Endothelial cell of umbilical vein (primary cell): ENCODE results near the gene QPCT. TPM values are rescaled to one million over a fixed set of nuclear protein-coding genes. Genes with fewer than 3 reads are reported as not detected.

Experiments
- BruUV-seq: library from RNA; stranded (reverse); fragments of 400-500 nt; replicated peaks from 2 replicates; lab custom pipeline; 2021; lab: Mats Ljungman, UMichigan
- CTCF ChIA-PET: fragments of 300-600, 350-600 bp; sonication (Branson Sonifier 250); formaldehyde crosslinking; loops from one replicate; lab custom pipeline; 2021; ENCODE audit warnings: antibody characterized with exemption, inconsistent platforms; lab: Charles Lee
- POLR2A ChIA-PET: fragments of 300-600, 350-600 bp; sonication (Branson Sonifier 250); formaldehyde crosslinking; loops from one replicate; lab custom pipeline; 2021; ENCODE audit warnings: antibody characterized with exemption, inconsistent platforms; lab: Charles Lee
- DNase-seq: peaks from one replicate; pipeline ENCODE4 v3.0.0-alpha.2; 2011; ENCODE audit warnings: low read depth, low spot score
- FAIRE-seq: peaks from 2 replicates; lab custom pipeline; 2011; peaks lifted over from hg19 to GRCh38; lab: Jason Lieb, UNC
- H2AFZ ChIP-seq: 2 replicates; pipeline ENCODE4 v1.6.0; 2012; ENCODE audit warnings: low read depth, low read length, control low read depth, inconsistent platforms
- H3K27ac ChIP-seq: 2 replicates; pipeline ENCODE4 v1.5.1; 2011; ENCODE audit warnings: low read depth, mild to moderate bottlenecking, control low read depth, low read length, moderate library complexity; ENCODE audit not compliant: insufficient read depth
- H3K27me3 ChIP-seq, 2 experiments: 2 replicates each; pipeline versions ENCODE4 v1.6.0 to v1.6.1; 2011; ENCODE audit warnings: low read length in 2 of 2, mixed read lengths in 1 of 2; ENCODE audit not compliant: control insufficient read depth in 2 of 2, insufficient read depth in 2 of 2
- H3K36me3 ChIP-seq, 2 experiments: 2 replicates in 1 of 2; 3 replicates in 1 of 2; pipeline ENCODE4 v1.5.1; 2011; ENCODE audit warnings: low read length in 2 of 2, mild to moderate bottlenecking in 1 of 2, moderate library complexity in 1 of 2; ENCODE audit not compliant: control insufficient read depth in 2 of 2, insufficient read depth in 2 of 2; ENCODE audit errors: extremely low read depth in 1 of 2
- H3K4me1 ChIP-seq: 3 replicates; pipeline ENCODE4 v1.5.1; 2011; ENCODE audit warnings: mild to moderate bottlenecking, low read length; ENCODE audit not compliant: control insufficient read depth, insufficient read depth; ENCODE audit errors: extremely low read depth
- H3K4me2 ChIP-seq: 2 replicates; pipeline ENCODE4 v1.6.1; 2011; ENCODE audit warnings: low read length, control low read depth, mixed read lengths; ENCODE audit not compliant: insufficient read depth
- H3K4me3 ChIP-seq, 3 experiments: fragments of 200-600 bp in 1 of 3; sonication (generic), shearing (Covaris generic) in 1 of 3; replicated peaks in 1 of 3; 2 replicates each; pipeline ENCODE4 v1.5.1; 2011 to 2016; ENCODE audit warnings: control low read depth in 3 of 3, low read length in 3 of 3, mild to moderate bottlenecking in 2 of 3, inconsistent platforms in 1 of 3, low read depth in 1 of 3, moderate library complexity in 1 of 3; ENCODE audit not compliant: insufficient read depth in 1 of 3
- H3K79me2 ChIP-seq: 2 replicates; pipeline ENCODE4 v1.6.0; 2012; ENCODE audit warnings: low read length, inconsistent platforms; ENCODE audit not compliant: control insufficient read depth, insufficient read depth
- H3K9ac ChIP-seq: replicated peaks from 2 replicates; pipeline ENCODE3; 2011; ENCODE audit warnings: low read length, control low read depth; ENCODE audit not compliant: insufficient read depth; ENCODE audit errors: extremely low read depth
- H3K9me1 ChIP-seq: replicated peaks from 3 replicates; pipeline ENCODE4 v1.6.0; 2011; ENCODE audit warnings: mild to moderate bottlenecking, low read length; ENCODE audit not compliant: control insufficient read depth, insufficient read depth; ENCODE audit errors: extremely low read depth
- H3K9me3 ChIP-seq: replicated peaks from 2 replicates; pipeline ENCODE4 v1.5.1; 2012; ENCODE audit warnings: low read length, inconsistent platforms; ENCODE audit not compliant: control insufficient read depth, insufficient read depth
- H4K20me1 ChIP-seq: replicated peaks from 2 replicates; pipeline ENCODE3; 2011; ENCODE audit warnings: mild to moderate bottlenecking, low read length; ENCODE audit not compliant: control insufficient read depth, insufficient read depth; ENCODE audit errors: extremely low read depth
- EZH2 ChIP-seq: IDR thresholded peaks from 2 replicates; pipeline ENCODE4 v1.6.1; 2012; ENCODE audit warnings: borderline replicate concordance, low read depth, mild to moderate bottlenecking, moderate library complexity, low read length, inconsistent platforms; ENCODE audit not compliant: severe bottlenecking
- FOS ChIP-seq: IDR thresholded peaks from 2 replicates; pipeline ENCODE4 v1.6.1; 2011; ENCODE audit warnings: mild to moderate bottlenecking, low read length, moderate library complexity, borderline replicate concordance; ENCODE audit not compliant: insufficient read depth
- GATA2 ChIP-seq: IDR thresholded peaks from 2 replicates; pipeline ENCODE4 v1.7.0; 2011; ENCODE audit warnings: low read depth, mild to moderate bottlenecking, moderate library complexity, mixed read lengths, low read length; ENCODE audit not compliant: insufficient read length, insufficient read depth
- JUN ChIP-seq: IDR thresholded peaks from 2 replicates; pipeline ENCODE4 v1.6.1; 2011; ENCODE audit warnings: borderline replicate concordance, low read depth; ENCODE audit not compliant: insufficient read length, insufficient read depth
- MAX ChIP-seq: IDR thresholded peaks from 2 replicates; pipeline ENCODE4 v1.6.1; 2011; ENCODE audit not compliant: insufficient read depth, insufficient read length
- MYC ChIP-seq: IDR thresholded peaks from one replicate; pipeline ENCODE4 v1.6.1; 2011; ENCODE audit warnings: mild to moderate bottlenecking, low read depth, low read length
- POLR2A ChIP-seq: IDR thresholded peaks from 2 replicates; pipeline ENCODE4 v1.6.1; 2012; ENCODE audit warnings: low read depth, mild to moderate bottlenecking, control low read depth, low read length
- POLR2AphosphoS5 ChIP-seq: IDR thresholded peaks from 2 replicates; pipeline ENCODE4 v1.6.1; 2012; ENCODE audit warnings: low read depth, mild to moderate bottlenecking, control low read depth, low read length, moderate library complexity; ENCODE audit not compliant: insufficient read depth
- dilution Hi-C: fragments of 300-500 bp; cut with MboI; formaldehyde crosslinking; loops from one replicate; pipeline ENCODE4 v1.15.0; 2019; ENCODE audit warnings: low sequenced_read_pairs; ENCODE audit not compliant: extremely low pct_ligation_motif_present
- intact Hi-C: fragments of 100-400 bp; cut with micrococcal nuclease; formaldehyde crosslinking; loops from one replicate; pipeline ENCODE4 v1.10.0; 2022
- polyA plus RNA-seq, 4 experiments: library from polyadenylated mRNA; depleted of rRNA in 3 of 4; stranded (reverse) in 3 of 4; unstranded in 1 of 4; fragments of >200 nt; gene quantifications; 2 replicates each; pipeline versions ENCODE4 v1.2.1 to v1.2.3, GENCODE V29; 2011 to 2012; ENCODE audit warnings: missing spikeins in 1 of 4
- total RNA-seq: library from RNA; stranded (reverse); gene quantifications from 2 replicates; pipeline ENCODE4 v1.2.3, GENCODE V29; 2021
- TF ChIP-seq, protein P1 (sequence below), 2 donors: IDR thresholded peaks; 1 replicate in 1 of 2; 2 replicates in 1 of 2; pipeline ENCODE4 v1.5.1; 2011; ENCODE audit warnings: low read length in 2 of 2, mild to moderate bottlenecking in 2 of 2, moderate library complexity in 2 of 2, control low read depth in 1 of 2, inconsistent platforms in 1 of 2, low read depth in 1 of 2; ENCODE audit not compliant: insufficient read depth in 1 of 2; ENCODE audit errors: extremely low read depth in 1 of 2

Gene QPCT
- total and polyA plus RNA-seq, 2 donors (not counting 3 experiments of a cell fraction or from before 2014, with no cell fraction given) = 12.8 to 17.2 TPM

DNA sequence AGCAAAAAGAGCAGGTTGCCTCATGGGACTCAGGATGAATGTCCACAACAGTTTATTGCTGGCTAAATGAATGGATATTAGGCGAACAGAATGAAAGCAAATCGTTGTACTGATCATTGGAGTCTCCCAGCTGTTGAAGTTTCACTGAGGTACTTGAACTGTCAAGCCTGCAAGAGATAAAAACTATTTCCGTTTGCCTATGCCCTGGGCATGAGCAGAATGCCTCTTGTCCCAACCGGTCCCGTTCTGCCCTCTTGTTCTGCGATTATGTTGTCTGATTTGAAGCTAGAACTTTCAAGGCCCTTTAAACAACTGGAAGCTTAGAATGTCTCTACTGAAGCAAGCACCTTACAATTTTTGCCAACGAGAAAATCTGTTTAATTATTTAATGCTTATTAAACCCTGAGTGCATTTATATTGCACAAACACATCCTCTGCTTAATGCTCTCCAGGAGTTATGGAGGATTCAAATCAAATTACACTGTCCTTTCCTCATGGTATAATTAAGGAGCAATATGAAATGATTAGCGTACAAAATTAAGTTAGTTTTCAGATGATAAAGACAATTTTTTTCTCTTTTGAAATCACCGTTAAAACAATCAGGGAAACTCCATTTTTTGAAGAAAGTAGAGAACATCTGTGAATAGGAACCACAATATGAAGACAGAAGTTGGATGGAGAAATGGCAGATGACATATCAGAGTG, 17.7 kb downstream of the QPCT start:
- TF ChIP-seq POLR2A = no peak
- TF ChIP-seq MAX = no peak
- no peak for TF ChIP-seq POLR2AphosphoS5
- no peak for TF ChIP-seq EZH2
- no peak for TF ChIP-seq GATA2
- TF ChIP-seq JUN = no peak
- TF ChIP-seq MYC = no peak
- no peak for TF ChIP-seq FOS
- TF ChIP-seq, protein P1, sequence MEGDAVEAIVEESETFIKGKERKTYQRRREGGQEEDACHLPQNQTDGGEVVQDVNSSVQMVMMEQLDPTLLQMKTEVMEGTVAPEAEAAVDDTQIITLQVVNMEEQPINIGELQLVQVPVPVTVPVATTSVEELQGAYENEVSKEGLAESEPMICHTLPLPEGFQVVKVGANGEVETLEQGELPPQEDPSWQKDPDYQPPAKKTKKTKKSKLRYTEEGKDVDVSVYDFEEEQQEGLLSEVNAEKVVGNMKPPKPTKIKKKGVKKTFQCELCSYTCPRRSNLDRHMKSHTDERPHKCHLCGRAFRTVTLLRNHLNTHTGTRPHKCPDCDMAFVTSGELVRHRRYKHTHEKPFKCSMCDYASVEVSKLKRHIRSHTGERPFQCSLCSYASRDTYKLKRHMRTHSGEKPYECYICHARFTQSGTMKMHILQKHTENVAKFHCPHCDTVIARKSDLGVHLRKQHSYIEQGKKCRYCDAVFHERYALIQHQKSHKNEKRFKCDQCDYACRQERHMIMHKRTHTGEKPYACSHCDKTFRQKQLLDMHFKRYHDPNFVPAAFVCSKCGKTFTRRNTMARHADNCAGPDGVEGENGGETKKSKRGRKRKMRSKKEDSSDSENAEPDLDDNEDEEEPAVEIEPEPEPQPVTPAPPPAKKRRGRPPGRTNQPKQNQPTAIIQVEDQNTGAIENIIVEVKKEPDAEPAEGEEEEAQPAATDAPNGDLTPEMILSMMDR (IDR thresholded peaks at IDR 0.05; ENCODE audit: extremely low read depth in 1 of 2, insufficient read depth in 1 of 2, low read depth in 1 of 2, low read length in 2 of 2) = no peak
- Histone ChIP-seq H2AFZ (no peak overlapping the region), H3K9me1 (no peaks in the 10 kb centered on the region), H3K9me3 (no peaks in the 10 kb centered on the region), H3K27ac (no peak overlapping the region), H3K36me3 (no peaks in the 10 kb centered on the region), H4K20me1 (no peaks in the 10 kb centered on the region), H3K4me3 (no peak overlapping the region), H3K27me3 (no peaks in the 10 kb centered on the region), H3K79me2 (no peaks in the 10 kb centered on the region), H3K9ac (no peak overlapping the region), H3K4me2 (no peak overlapping the region), H3K4me1 (no peaks in the 10 kb centered on the region)
- CTCF ChIA-PET = interaction anchor here (1.8 kb wide), 1 partner anchor 34 kb away, joined by 6 read pairs; no protein-coding TSS in a partner anchor
- intact Hi-C loops = no loop called here
- no TSS peak for BruUV-seq
- FAIRE-seq (peak; percentile 35), DNase-seq (no peak)
- POLR2A ChIA-PET = no interaction called here
- dilution Hi-C loops = no loop called here
